Suprapubic skin (tissue), 4 donors: ENCODE data around the gene GAK.

Source experiments
- EP300 ChIP-seq: sonication (generic); formaldehyde crosslinking; IDR thresholded peaks from one replicate; pipeline ENCODE4 v1.6.1; 2017; ENCODE audit warnings: antibody characterized with exemption
- POLR2AphosphoS5 ChIP-seq, 3 donors: sonication (generic); formaldehyde crosslinking; IDR thresholded peaks; one replicate each; pipeline ENCODE4 v1.6.1; 2017; ENCODE audit warnings: antibody characterized with exemption in 3 of 3
- TF ChIP-seq, protein P1 (sequence below), 2 donors: fragments of 200-600 bp in 1 of 2; fragments of 450-650 bp in 1 of 2; sonication (generic) in 1 of 2; IDR thresholded peaks; one replicate each; pipeline ENCODE4 v1.5.1; 2016 to 2019; ENCODE audit warnings: antibody characterized with exemption in 2 of 2, mild to moderate bottlenecking in 1 of 2, moderate library complexity in 1 of 2

DNA sequence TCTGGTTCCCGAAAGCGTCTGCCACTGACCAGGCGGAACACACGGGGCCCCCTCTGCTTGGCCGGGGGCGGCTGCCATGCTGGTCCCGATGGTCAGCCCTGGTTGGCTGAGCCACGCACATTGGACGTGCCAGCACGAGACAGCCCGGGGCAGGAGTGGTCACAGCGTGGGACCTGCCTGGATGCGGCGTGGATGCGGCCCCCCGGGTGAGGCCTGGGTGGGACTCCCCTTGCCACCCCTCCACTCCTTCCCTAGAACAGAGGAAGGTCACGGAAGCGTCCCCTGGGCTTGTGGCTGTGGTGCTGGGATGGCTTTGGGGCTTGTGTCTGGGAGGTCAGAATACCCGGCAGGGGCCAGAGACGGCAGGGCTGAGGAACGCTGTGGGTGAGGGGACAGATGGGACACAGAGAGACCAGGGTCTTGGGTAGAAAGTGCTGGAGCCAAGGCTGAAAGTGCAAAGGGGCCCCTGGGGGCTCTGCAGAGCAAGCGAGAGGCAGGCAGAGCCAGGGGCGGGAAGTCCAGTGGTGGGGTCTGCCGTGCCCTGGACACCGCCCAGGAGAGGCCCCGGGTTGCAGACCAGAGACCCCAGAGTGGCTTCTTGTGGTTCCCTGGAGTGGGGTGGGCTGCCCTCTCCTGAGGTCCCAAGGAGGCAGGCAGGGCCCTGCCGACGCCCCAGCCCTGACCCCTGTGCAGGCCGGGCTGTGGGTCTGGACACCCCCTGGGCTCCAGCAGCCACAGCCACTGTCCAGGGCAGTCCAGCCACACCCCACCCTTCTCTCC lies 97.6 kb downstream of the GAK start:
- TF ChIP-seq EP300 (no peak), POLR2AphosphoS5 (IDR thresholded peaks at IDR 0.05) (no peak)
- TF ChIP-seq, protein P1, sequence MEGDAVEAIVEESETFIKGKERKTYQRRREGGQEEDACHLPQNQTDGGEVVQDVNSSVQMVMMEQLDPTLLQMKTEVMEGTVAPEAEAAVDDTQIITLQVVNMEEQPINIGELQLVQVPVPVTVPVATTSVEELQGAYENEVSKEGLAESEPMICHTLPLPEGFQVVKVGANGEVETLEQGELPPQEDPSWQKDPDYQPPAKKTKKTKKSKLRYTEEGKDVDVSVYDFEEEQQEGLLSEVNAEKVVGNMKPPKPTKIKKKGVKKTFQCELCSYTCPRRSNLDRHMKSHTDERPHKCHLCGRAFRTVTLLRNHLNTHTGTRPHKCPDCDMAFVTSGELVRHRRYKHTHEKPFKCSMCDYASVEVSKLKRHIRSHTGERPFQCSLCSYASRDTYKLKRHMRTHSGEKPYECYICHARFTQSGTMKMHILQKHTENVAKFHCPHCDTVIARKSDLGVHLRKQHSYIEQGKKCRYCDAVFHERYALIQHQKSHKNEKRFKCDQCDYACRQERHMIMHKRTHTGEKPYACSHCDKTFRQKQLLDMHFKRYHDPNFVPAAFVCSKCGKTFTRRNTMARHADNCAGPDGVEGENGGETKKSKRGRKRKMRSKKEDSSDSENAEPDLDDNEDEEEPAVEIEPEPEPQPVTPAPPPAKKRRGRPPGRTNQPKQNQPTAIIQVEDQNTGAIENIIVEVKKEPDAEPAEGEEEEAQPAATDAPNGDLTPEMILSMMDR (IDR thresholded peaks at IDR 0.05), result no peak
